GM04504 (cell line): Measurements from ENCODE around the gene CEP70.

Source experiments
- DNase-seq: peaks from one replicate; pipeline ENCODE4 v3.0.0-alpha.2; 2012; ENCODE audit warnings: low read depth

CEP70 gene

GRCh38 chr3:138450704-138451424 is 143.2 kb downstream of the CEP70 start:
- DNase-seq, result no peak

DNA sequence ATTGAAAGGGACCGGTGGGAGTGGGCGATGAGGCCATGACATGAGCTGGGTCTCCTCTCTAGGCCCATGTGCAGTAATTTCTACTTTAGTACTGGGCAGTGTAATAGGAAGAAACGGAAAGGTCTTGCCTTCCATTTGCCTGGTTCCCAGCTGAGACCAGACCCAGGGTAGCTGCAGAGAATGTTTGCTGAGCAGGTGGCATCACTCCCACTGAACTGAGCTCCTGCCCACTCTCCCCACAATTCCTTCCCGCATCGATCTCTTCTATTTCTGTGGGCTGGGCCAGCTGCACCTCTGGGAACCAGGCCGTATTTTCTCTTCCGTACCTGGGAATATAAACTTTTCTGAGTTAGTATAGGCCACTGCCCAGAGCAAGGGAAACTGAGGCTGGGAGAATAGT is 143.9 kb downstream of the CEP70 start:
- DNase-seq, result no peak

- DNase-seq, result no peak
Observed at GRCh38 chr3:138449490-138449889, 144.6 kb downstream of the CEP70 start.

GRCh38 chr3:138448631-138449030 is 145.4 kb downstream of the CEP70 start:
- DNase-seq, result no peak

- no peak for DNase-seq
Observed at GRCh38 chr3:138445654-138446053, 148.4 kb downstream of the CEP70 start.

GRCh38 chr3:138445236-138445635 is 148.8 kb downstream of the CEP70 start:
- DNase-seq, result no peak
